Skin epidermis (tissue), 12 donors: ENCODE results near the gene MAML2.

Source experiments
- H3K27ac ChIP-seq, 21 experiments: fragments of 200-600 bp; sonication (generic) in 11 of 21; one replicate each; pipeline ENCODE4 v1.5.0; 2020; ENCODE audit warnings: mild to moderate bottlenecking in 3 of 21, inconsistent platforms in 2 of 21, moderate library complexity in 2 of 21
- H3K4me3 ChIP-seq, 7 experiments: fragments of 200-600 bp; sonication (generic) in 2 of 7; one replicate each; pipeline ENCODE4 v1.5.0; 2020; ENCODE audit warnings: inconsistent platforms in 2 of 7, mild to moderate bottlenecking in 2 of 7, moderate library complexity in 1 of 7

MAML2 gene

DNA sequence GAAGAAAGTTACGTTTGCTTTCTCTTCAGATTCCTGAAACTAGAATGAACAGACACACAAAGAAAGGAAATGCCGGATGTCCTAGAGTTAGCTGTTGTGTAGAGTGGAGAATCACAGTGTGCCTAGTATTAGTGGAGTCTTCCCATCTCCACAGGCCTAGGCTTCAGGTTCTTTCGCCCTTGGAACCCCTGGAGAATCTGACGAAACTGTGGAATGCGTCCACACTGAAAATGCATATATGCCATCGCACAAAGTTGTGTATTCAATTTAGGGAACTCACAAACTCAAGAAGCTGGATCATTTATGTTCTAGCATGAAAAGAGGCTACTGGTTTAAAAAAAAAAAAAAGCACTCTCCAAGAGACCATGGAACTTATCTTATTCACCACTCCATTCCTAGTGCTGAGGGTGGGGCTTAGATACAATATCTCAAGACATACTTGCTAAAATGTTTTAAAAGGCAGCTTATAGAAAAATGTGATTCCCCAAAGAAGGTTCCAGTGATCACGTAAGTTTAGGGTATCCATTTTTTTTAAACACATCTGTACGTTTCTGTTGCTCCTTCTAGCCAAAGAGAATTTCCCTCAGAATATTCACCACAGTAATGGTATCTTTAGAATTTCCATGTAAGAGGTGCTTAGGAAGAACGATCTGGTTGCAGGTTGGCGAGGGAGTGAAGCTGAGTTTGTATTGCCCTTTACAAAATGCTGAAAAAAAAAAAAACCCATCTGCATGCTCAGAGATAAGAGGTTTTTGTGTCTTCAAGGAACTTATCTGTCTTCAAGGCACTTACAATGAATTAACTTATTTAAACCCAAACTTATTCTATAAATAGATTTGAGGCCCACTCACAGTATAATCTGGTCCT lies 20.0 kb downstream of the MAML2 start:
- Histone ChIP-seq H3K4me3 (no peak overlapping the region), H3K27ac (no peak overlapping the region)

DNA sequence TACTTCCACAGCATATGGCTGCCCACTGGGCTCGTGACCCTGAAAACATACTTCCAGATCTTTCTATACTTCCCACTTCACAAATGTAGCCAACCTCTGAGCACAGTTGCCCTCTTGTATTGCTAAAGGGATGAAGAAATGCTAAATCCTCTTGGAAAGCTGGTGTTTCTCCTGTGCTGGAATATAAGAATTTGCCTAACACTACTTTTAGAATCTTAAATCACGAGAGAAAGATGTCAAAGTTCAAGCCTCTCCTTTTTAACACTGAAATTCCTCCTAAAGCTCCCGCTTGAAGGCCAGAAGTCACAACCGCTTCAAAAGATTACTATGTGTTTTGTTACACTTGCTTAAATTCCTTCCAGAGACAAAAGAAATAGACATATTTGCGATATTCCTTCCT lies 21.9 kb downstream of the MAML2 start:
- H3K27ac ChIP-seq, result peak overlapping the region in 1 of 21 experiments; percentile 31

DNA sequence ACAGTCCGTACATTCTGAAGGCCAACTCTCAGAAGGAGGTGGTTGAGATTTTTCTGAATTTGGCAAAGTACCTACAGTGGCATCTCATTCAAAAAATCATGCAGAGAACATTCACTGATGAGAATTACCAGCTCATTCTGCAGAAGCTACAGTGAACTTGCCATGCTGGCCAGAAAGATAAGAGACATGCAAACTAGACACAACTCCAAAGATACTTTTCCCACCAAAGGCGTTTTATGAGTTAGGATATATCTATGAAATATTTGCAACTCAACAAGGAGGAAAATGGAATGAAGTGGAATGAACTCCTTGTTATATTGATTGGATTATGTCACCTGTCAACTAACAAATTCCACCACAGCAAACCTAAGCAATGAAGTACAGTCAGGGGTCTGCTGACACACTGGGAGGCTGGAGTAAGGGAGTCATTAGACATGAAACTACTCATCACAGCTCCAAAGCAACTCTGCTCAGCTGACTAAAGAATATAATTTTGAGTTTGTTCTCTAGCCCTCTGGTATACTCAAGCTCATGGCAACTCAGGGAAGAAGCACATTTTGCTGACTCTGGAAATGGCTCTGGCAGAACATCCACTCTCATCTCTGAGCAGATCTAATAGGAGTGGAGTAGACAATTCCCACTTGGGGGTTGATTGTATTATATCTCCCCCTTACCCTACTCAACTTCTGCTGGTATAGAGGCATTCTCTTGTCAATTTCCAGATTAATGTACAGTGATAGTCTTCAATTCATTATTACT lies 22.9 kb downstream of the MAML2 start:
- Histone ChIP-seq H3K27ac (no peak overlapping the region), H3K4me3 (no peak overlapping the region)

More for the DNA sequence above, 21.9 kb downstream of the MAML2 start:
- H3K4me3 ChIP-seq, result no peak overlapping the region

DNA sequence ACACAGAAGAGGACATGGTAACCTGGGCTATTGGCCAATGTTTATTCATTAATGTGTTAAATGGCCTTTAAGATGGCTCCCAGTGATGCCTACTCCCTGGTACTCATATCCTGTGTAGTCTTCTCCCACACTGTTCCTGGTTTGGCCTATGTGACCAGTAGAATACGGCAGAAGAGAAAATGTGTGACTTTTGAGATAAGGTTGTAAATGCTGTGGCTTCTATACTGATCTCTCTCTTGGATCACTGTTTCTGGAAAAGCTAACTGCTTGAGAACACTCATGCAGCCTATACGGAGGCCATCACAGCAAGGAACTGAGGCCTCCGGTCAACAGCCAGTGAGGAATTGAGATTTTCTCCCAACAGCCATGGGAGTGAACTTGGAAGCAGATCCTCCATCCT lies 24.1 kb downstream of the MAML2 start:
- Histone ChIP-seq H3K27ac (peak overlapping the region in 5 of 21 experiments; percentile 26 to 68 (median 40)), H3K4me3 (no peak overlapping the region)

DNA sequence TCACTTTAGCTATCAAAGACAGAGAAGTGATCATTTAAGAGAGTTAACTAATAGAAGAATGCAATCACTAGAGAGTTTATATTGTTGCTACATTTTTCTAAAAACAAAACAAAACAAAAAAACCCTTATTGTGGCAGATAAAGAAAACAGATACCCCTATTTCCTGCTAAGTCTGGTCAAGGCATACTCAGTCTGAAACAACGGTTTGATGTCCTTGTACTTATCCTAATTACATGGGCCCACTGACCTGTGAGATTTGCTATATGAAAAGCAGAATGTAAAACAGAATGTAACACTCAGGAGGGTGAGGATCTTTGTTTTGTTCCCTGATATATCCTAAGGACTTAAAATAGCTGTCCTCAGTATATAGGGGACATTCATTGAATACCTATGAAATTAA lies 24.6 kb downstream of the MAML2 start:
- Histone ChIP-seq H3K4me3 (no peak overlapping the region), H3K27ac (peak overlapping the region in 5 of 21 experiments; percentile 40 to 68 (median 44))

DNA sequence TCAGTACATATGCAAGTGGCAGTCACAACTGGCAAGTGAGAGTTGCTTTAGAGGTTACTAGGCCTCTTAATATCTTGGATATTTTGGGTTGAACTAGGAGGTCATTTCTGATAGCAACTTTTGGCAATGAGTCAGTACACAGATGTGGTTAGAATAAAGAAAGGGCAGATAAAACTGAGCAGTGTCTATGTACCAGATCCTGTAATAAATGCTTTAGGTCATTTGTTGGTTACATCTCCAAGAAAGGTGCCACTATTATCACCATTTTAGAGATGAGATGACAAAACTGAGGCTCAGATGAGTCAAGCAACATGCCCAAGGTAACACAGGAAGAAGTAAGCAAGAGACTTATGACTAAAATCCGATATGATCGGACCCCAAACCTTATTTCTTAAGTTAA lies 25.0 kb downstream of the MAML2 start:
- H3K27ac ChIP-seq, result peak overlapping the region in 10 of 21 experiments; percentile 31 to 70 (median 56)
- H3K4me3 ChIP-seq, result no peak overlapping the region

DNA sequence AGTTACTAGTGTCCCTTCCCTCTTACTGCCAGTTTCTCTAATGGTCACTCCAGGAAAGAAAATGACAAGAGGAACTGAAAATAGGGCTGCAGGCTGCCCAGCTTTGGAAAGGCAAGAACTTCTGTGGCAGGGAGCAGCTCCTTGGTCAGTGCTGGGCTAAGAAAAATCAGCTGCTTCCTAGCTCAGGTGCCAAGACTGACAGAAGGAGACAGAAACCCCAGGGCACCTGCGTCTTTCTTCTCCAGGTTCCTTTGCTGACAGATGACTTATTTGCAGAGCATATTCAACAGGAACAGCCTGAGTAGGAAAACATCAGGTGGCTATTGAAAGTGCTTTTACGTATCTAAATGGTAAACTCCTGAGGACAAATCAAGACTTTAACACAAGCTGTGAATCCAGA lies 25.4 kb downstream of the MAML2 start:
- Histone ChIP-seq H3K27ac (peak overlapping the region in 14 of 21 experiments; percentile 13 to 76 (median 58)), H3K4me3 (no peak overlapping the region)

DNA sequence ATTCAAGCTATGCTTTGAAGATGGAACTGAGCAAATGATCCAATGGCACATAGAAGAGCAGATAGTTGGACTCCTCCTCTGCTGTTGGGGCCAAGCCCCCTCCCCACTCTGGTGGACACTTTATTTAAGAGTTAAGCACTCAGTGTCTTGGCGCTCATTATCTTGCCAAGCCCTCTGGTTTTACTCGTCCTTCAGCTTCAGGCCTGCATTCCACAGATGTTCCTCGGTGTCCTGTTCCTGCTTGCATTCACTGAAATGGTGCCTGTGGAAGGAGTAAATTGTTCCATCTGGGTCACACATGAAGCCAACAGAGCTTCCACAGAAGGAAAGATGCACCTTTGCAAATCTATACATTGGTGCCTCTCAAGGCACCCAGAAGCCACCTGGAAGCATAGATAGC lies 26.1 kb downstream of the MAML2 start:
- Histone ChIP-seq H3K27ac (peak overlapping the region in 14 of 21 experiments; percentile 30 to 76 (median 63)), H3K4me3 (no peak overlapping the region)

DNA sequence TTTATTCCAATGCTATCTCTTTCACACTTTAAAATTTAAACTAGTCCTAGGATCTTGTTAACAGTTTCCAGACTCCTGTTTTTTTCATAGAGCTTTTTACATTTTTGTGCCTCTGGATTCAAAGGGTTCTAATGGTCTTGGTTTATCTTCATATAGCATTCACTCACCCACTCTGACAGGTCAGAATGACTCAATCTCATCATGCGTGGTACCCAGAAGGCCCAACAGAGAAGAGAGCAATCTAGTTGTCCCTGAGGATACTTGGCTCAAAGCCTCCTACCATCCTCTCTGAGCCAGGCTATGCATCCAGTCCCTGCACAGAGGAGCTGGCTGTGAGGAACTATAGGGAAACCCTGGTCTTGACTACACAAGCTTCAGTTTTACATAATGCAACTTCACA lies 27.5 kb downstream of the MAML2 start:
- no peak overlapping the region for H3K4me3 ChIP-seq
- H3K27ac ChIP-seq, result peak overlapping the region in 5 of 21 experiments; percentile 32 to 76 (median 62)

DNA sequence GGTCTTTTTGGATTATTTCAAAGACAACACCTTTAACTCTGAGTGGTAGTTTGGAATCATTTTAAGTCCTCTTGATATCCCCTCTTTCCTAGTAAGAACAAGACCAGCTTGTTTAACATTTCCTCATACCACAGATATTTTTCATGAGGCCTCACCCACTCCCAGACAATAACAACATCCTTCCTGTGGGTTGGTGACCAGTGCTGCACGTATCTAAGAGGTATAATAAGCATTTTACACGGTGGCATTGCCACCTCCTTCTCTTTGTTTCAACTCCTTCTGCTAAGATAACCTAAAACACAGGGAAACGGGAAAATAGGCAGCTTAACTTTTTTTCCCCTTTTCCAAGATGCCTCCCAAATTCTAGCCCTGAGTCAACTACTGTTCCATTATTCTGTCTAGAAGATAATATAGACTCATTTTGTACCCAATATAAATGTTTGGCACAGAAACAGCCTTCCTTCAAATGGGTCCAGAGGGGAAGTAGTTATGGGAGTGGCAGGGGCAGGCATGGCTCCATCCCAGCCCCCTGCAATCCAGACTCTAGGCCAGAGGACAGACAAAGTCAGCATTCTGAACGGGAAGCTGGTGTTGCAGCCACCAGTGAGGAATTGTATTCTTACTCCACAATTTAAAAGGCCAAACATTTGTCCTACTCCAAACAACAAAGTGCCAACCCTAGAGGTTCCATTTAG lies 28.5 kb downstream of the MAML2 start:
- Histone ChIP-seq H3K27ac (peak overlapping the region in 19 of 21 experiments; percentile 9 to 76 (median 48)), H3K4me3 (no peak overlapping the region)

DNA sequence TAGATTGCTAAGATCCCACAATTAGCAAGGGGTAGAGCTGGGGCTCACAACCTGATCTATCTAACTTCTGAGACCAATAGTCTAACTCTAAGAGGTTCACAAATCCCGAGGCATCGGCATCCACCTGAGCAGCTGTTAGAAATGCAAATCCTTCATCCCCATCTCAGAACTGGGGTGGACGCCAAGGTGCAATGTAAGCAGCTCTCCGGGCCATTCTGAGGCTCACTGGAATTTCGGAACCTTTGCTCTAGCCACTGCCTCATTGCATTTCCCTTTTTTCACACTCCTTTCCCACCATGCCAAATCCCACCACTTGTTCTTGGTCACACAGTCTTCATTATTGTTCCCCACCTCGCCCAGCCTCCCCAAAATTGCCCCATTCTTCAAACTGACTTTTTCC lies 29.8 kb downstream of the MAML2 start:
- peak overlapping the region in 3 of 21 experiments; percentile 46 to 76 (median 62) for H3K27ac ChIP-seq
- H3K4me3 ChIP-seq, result no peak overlapping the region

DNA sequence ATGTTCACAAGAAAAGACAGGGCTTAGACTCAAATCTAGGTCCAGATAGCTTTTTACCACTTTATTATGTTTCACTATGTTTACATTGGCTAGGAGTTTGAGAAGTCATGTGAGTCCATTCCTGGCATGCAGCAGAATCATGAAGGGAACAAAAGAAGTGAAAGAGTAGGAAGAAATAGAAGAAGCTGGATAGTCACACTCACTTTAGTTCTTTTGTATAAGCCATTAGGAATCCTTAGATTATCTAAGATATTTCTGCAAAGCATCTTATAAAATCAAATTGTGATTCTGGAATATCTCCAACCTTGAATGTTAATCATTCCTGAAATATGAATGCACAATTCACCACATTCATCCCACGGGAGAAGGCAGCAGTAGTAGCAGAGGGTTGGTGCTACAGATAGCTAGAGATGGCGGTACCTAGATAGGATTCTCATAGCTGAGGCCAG lies 31.9 kb downstream of the MAML2 start:
- H3K4me3 ChIP-seq, result no peak overlapping the region
- peak overlapping the region in 8 of 21 experiments; percentile 10 to 39 (median 24) for H3K27ac ChIP-seq

DNA sequence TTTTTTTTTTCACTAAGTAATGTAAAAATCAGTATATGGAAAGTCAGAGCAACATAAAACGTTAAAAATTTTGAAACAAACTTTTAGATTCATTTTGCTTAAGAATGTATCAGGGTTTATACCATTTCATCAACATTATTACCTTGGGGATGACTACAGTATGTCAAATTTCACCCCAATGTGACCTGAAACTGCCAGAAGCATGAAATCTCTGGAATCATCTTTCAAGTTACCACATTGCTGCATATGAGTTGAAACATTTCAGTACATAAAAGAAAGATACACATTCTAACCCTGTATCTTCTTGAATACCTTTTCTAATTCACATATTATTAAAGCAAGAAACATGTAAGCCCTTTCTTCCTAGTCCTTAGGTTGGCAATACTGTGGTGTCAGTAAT lies 32.8 kb downstream of the MAML2 start:
- no peak overlapping the region for H3K4me3 ChIP-seq
- peak overlapping the region in 1 of 21 experiments; percentile 89 for H3K27ac ChIP-seq

DNA sequence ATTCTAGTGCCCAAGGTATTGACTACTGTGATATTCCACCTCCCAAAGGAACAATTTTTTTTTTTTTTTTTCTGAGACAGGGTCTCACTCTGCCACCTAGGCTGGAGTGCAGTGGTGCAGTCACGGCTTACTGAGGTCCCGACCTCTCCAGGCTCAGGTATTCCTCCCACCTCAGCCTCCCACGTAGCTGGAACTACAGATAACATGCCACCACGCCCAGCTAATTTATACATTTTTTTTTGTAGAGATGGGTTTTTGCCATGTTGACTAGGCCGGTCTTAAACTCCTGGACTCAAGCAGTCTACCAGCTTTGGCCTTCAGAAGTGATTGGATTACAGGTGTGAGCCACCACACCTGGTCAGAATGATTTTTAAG lies 33.4 kb downstream of the MAML2 start:
- peak overlapping the region in 8 of 21 experiments; percentile 5 to 89 (median 33) for H3K27ac ChIP-seq
- no peak overlapping the region for H3K4me3 ChIP-seq

DNA sequence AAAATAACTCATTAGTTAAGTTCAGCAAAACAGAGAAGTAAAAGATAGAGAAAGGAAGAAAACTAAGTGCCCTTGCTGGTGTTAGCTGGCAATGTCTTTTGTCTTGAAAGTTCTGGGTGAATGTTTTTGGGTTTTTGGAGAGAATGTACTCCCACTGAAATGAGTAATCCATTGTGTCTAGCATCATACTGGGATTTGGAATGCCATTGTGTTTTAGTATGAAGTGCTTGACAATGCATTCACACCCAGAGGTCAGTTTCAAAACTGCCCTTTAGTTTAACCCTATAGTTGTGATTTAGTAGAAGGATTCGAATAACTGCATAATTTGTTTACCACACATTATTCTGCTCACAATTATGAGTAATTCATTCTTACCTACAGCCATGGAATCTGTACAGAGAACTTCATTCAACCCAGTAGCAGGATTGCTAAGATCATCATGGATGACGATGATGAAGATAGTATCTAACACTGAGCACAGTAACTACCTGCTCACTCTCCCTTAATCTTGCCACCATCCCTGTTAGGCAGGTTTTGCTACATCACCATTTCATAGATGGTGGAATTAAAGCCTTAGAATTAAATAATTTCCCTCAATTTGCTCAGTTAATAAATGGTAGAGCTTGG lies 33.9 kb downstream of the MAML2 start:
- no peak overlapping the region for H3K4me3 ChIP-seq
- peak overlapping the region in 13 of 21 experiments; percentile 14 to 89 (median 72) for H3K27ac ChIP-seq

DNA sequence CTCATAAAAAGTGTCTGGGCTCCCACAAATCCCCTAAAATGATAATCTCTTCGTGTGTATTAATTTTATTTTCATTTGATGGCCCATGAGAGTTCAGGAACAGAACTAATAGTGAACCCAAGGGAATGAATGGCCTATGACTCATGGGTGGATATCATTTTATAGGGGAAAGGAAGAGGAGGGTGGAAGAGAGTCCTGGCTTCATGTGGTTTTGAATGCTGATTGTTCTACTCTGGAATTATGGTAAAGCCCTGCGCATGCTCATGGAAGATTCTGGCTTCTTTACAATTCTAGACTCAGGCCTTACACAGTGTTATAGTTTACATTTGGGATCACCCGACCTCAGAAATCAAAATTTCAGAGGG lies 35.2 kb downstream of the MAML2 start:
- Histone ChIP-seq H3K27ac (peak overlapping the region in 20 of 21 experiments; percentile 59 to 89 (median 78)), H3K4me3 (peak overlapping the region in 2 of 7 experiments; percentile 10 to 16)

DNA sequence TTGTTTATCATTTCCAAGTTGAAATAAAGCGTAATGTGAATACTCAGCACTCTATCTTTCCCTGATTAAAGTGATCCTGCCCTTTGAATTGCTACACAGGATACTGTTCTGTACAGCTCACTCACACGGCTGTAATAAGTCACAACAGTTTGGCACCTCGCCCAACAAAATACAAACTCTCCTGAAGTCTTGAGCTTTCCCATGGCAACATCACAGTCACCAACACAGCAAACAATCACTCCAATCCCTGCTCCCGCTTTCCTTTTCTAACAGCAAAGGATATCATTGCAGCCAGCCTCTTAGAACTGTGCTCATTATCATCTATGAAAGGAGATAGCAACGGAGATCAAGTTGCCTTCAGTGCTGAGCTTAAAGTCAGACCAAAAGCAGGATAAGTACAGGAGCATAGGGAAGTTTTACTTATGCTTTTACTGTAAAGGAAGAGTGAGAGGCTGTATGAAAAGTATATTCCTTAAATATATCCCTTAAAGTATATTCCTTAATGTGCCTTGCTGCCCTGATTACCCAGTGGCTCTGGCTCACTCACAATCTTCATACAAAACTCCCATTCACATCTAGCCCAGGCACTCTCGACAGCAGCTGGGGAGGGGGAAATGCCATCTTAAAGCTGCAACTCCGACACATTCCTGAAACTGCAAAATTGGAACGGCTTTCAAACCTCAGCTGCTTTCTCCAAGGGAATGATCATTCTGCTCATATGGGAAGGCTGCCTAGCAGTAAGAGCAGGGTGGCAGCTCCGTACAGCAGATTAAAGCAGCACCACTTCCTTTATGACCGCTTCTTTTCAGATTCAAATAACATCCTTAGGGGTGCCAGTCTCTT lies 35.8 kb downstream of the MAML2 start:
- Histone ChIP-seq H3K27ac (peak overlapping the region in 20 of 21 experiments; percentile 59 to 89 (median 78)), H3K4me3 (peak overlapping the region in 2 of 7 experiments; percentile 10 to 16)

DNA sequence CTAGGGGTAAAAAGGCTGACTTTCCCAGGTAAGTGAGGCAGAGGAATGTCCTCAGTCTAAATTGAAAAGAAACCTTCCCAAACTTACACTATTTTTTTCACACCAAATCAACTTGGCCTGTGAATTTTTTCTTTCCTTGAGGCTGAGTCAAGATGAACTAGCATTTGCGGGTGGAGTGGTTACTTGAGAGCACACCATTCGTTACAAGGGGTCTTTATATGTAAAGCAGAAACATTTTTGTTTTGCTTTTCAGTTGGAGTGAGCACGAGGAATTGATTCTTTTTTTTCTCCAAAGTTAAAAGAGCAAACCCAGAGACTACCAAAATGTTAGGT lies 36.4 kb downstream of the MAML2 start:
- Histone ChIP-seq H3K27ac (peak overlapping the region in 19 of 21 experiments; percentile 70 to 89 (median 78)), H3K4me3 (no peak overlapping the region)

DNA sequence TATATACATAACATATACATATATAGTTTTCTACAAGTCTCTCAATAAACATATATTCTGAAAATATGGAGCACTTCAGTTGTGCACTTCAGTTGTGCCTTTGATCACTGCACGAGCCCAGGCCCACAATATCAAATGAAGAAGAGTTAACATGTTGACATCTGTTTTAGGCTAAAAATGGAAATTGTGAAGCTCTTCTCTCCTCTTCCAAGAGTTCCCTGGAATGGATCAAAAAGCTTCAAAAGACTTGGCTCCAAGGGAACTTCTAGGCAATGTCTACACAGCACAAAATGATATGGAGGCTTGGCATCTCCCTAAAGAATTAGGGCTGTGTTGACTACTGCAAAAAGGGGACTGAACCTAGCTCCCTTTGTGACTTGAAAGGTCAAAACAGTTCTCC lies 36.9 kb downstream of the MAML2 start:
- peak overlapping the region in 19 of 21 experiments; percentile 70 to 89 (median 78) for H3K27ac ChIP-seq

More for the DNA sequence above, 36.9 kb downstream of the MAML2 start:
- H3K4me3 ChIP-seq, result no peak overlapping the region
